Spinal cord (tissue), 10 donors: ENCODE results near the gene FOXE3. TPM values are rescaled to one million over a fixed set of nuclear protein-coding genes. Genes with fewer than 3 reads are reported as not detected.

ENCODE experiments used
- DNase-seq, 6 donors: peaks; one replicate each; pipeline versions ENCODE4 v3.0.0 to v3.0.0-alpha.2; 2013 to 2015; ENCODE audit warnings: low spot score in 6 of 6, low read depth in 4 of 6
- H3K27ac ChIP-seq: one replicate; pipeline ENCODE4 v1.5.1; 2013; ENCODE audit warnings: low read depth, low read length, control low read depth
- H3K27me3 ChIP-seq: one replicate; pipeline ENCODE4 v1.6.1; 2013; ENCODE audit warnings: low read length; ENCODE audit not compliant: control insufficient read depth, insufficient read depth
- H3K36me3 ChIP-seq: one replicate; pipeline ENCODE4 v1.6.1; 2013; ENCODE audit warnings: low read length; ENCODE audit not compliant: control insufficient read depth, insufficient read depth
- H3K4me1 ChIP-seq: one replicate; pipeline ENCODE4 v1.6.1; 2013; ENCODE audit warnings: low read length; ENCODE audit not compliant: control insufficient read depth, insufficient read depth
- H3K4me3 ChIP-seq: one replicate; pipeline ENCODE4 v1.5.1; 2013; ENCODE audit warnings: low read depth, low read length, control low read depth
- H3K9me3 ChIP-seq: one replicate; pipeline ENCODE4 v1.6.1; 2013; ENCODE audit warnings: low read length; ENCODE audit not compliant: control insufficient read depth, insufficient read depth
- WGBS: methylation state at CpG from one replicate; pipeline ENCODE4 v1.1.5; 2013; ENCODE audit warnings: missing lambda C conversion rate; ENCODE audit not compliant: insufficient coverage; 5-methylcytosine and 5-hydroxymethylcytosine counted together
- polyA plus RNA-seq, 2 donors: library from polyadenylated mRNA; unstranded; fragments of 120-200 nt; gene quantifications; one replicate each; pipeline ENCODE4 v1.2.1, GENCODE V29; 2013; ENCODE audit not compliant: insufficient read length in 2 of 2
- total RNA-seq, 2 donors: library from RNA; depleted of rRNA in 1 of 2; stranded (reverse); fragments of 120-200 nt in 1 of 2; fragments of >200 nt in 1 of 2; gene quantifications; one replicate each; pipeline versions ENCODE4 v1.2.3 to v1.2.4, GENCODE V29; 2013 to 2014
- donor health status: healthy.

FOXE3 gene
- total and polyA plus RNA-seq, 4 donors: 0.08 to 0.11 TPM; not detected in 2

GRCh38 chr1:47401761-47402160, 14.3 kb upstream of the FOXE3 start:
- H3K4me3 ChIP-seq: no peak overlapping the region
- H3K9me3 ChIP-seq: no peaks in the 10 kb centered on the region
- WGBS: 97% methylated on average over 3 of the region's 4 CpGs
- H3K27me3 ChIP-seq: peaks cover 3% of the 10 kb centered on the region
- no peaks in the 10 kb centered on the region for H3K4me1 ChIP-seq
- H3K27ac ChIP-seq: no peak overlapping the region
- DNase-seq: no peak
- no peaks in the 10 kb centered on the region for H3K36me3 ChIP-seq

- H3K27ac ChIP-seq: no peak overlapping the region
- H3K4me3 ChIP-seq: no peak overlapping the region
- H3K4me1 ChIP-seq: no peaks in the 10 kb centered on the region
- H3K27me3 ChIP-seq: peaks cover 3% of the 10 kb centered on the region
- 100% methylated on average over 3 of the region's 4 CpGs for WGBS
- H3K36me3 ChIP-seq: no peaks in the 10 kb centered on the region
- DNase-seq: no peak
- no peaks in the 10 kb centered on the region for H3K9me3 ChIP-seq
Observed at GRCh38 chr1:47402591-47402990, 13.5 kb upstream of the FOXE3 start.

- no peaks in the 10 kb centered on the region for H3K4me1 ChIP-seq
- no peaks in the 10 kb centered on the region for H3K9me3 ChIP-seq
- no peak overlapping the region for H3K27ac ChIP-seq
- H3K27me3 ChIP-seq: peaks cover 3% of the 10 kb centered on the region
- DNase-seq: no peak
- WGBS: 76% methylated on average over 3 of the region's 4 CpGs
- H3K36me3 ChIP-seq: no peaks in the 10 kb centered on the region
- no peak overlapping the region for H3K4me3 ChIP-seq
Observed at GRCh38 chr1:47403321-47403910, 12.7 kb upstream of the FOXE3 start.

DNA sequence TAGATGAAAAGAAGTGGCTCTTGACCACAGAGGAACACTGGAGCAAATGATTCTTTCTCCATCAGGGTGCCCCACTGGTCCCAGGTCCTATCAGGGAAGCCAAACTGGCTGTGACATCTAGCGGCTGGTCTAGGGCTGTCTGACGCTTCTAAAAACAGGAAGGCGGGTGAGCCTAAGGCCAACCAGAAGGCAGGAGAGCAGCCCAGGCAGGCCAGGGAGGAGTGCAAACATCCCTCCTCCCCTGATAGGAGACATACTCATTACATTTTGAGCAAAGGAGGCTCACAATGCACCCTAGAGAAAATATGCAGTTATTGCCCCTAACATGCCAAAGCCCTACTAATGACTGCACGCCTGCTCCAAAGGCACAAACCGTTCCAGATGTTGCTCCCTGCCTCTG, 10.4 kb upstream of the FOXE3 start:
- Histone ChIP-seq H3K27me3 (peaks cover 7% of the 10 kb centered on the region), H3K27ac (no peak overlapping the region), H3K4me3 (no peak overlapping the region), H3K9me3 (no peaks in the 10 kb centered on the region), H3K36me3 (no peaks in the 10 kb centered on the region), H3K4me1 (no peaks in the 10 kb centered on the region)
- no peak for DNase-seq
- 61% methylated on average over 4 of the region's 5 CpGs for WGBS

DNA sequence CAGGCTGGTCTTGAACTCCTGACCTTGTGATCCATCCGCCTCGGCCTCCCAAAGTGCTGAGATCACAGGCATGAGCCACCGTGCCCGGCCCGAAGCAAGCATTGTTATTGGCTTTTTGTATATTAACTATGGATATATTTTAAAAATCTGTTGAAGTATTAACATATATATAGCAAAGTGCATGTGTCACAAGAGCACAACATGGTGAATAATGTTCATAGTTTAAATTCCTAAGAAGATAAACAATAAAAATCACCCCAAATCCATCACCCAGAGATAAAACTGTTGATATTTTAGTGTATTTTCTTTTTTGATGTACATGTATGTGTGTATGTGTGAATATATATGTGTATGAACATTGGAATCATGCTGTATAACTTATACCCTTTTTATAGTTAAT, 9.1 kb upstream of the FOXE3 start:
- no peaks in the 10 kb centered on the region for H3K4me1 ChIP-seq
- no peaks in the 10 kb centered on the region for H3K36me3 ChIP-seq
- peaks cover 5% of the 10 kb centered on the region for H3K27me3 ChIP-seq
- H3K9me3 ChIP-seq: no peaks in the 10 kb centered on the region
- WGBS: 100% methylated on average over 1 of the region's 5 CpGs
- no peak overlapping the region for H3K27ac ChIP-seq
- DNase-seq: no peak
- H3K4me3 ChIP-seq: no peak overlapping the region

GRCh38 chr1:47407481-47407880, 8.6 kb upstream of the FOXE3 start:
- Histone ChIP-seq H3K27ac (no peak overlapping the region), H3K36me3 (no peaks in the 10 kb centered on the region), H3K27me3 (peaks cover 9% of the 10 kb centered on the region), H3K4me3 (no peak overlapping the region), H3K4me1 (no peaks in the 10 kb centered on the region), H3K9me3 (no peaks in the 10 kb centered on the region)
- WGBS: 45% methylated on average over 2 of the region's 3 CpGs
- DNase-seq: no peak

- H3K4me3 ChIP-seq: no peak overlapping the region
- no peaks in the 10 kb centered on the region for H3K4me1 ChIP-seq
- WGBS: 66% methylated on average over 12 of the region's 12 CpGs
- peak in 1 of 6 donors; percentile 25 for DNase-seq
- H3K27ac ChIP-seq: no peak overlapping the region
- no peaks in the 10 kb centered on the region for H3K36me3 ChIP-seq
- H3K27me3 ChIP-seq: peaks cover 22% of the 10 kb centered on the region
- H3K9me3 ChIP-seq: no peaks in the 10 kb centered on the region
Observed at GRCh38 chr1:47409311-47410067, 6.6 kb upstream of the FOXE3 start.

DNA sequence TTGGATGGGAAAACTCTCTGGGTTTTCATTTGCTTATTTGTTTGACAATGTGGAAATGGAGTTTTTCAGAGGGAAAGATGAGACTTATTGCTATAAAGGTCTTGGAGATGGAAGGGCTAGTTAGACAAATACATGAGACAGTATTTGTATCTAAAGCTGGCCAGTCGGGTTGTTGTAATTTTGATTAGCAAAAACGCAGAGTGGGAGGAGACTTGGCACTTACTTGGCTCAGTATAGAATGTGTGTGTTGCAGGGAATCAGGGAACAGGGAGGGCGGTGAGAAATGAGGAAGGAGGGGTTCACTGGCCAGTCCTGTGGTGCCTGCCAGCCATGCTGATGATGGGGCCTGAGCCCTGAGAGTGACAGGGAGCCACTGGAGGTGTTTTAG, 6.0 kb upstream of the FOXE3 start:
- H3K27ac ChIP-seq: no peak overlapping the region
- 64% methylated on average over 3 of the region's 3 CpGs for WGBS
- peaks cover 27% of the 10 kb centered on the region for H3K27me3 ChIP-seq
- no peak for DNase-seq
- no peaks in the 10 kb centered on the region for H3K36me3 ChIP-seq
- no peaks in the 10 kb centered on the region for H3K9me3 ChIP-seq
- H3K4me3 ChIP-seq: no peak overlapping the region
- H3K4me1 ChIP-seq: no peaks in the 10 kb centered on the region

- H3K4me3 ChIP-seq: no peak overlapping the region
- DNase-seq: no peak
- no peak overlapping the region for H3K27ac ChIP-seq
- peaks cover 1% of the 10 kb centered on the region for H3K4me1 ChIP-seq
- peaks cover 39% of the 10 kb centered on the region for H3K27me3 ChIP-seq
- WGBS: no CpG with 5 or more reads among the region's 2 CpGs
- H3K36me3 ChIP-seq: no peaks in the 10 kb centered on the region
- no peaks in the 10 kb centered on the region for H3K9me3 ChIP-seq
Observed at GRCh38 chr1:47411436-47411835, 4.6 kb upstream of the FOXE3 start.

- Histone ChIP-seq H3K27me3 (peaks cover 44% of the 10 kb centered on the region), H3K27ac (no peak overlapping the region), H3K9me3 (no peaks in the 10 kb centered on the region), H3K4me1 (peaks cover 3% of the 10 kb centered on the region), H3K4me3 (no peak overlapping the region), H3K36me3 (no peaks in the 10 kb centered on the region)
- 55% methylated on average over 14 of the region's 14 CpGs for WGBS
- no peak for DNase-seq
Observed at GRCh38 chr1:47412437-47412836, 3.6 kb upstream of the FOXE3 start.
